ENCODE data around the gene PRIM1.
"Not testable (repeated sequence)": the region's sequence is repeated elsewhere in the genome, so short reads cannot be mapped to it uniquely, and the experiment has no call there.

Gene PRIM1

GRCh38 chr12:56751712-56752598 is at the start of gene PRIM1:
Gene PRIM1, minus strand, starts transcription at chr12:56752323. Its CDS starts 25 bp downstream, at chr12:56752298.
- in situ Hi-C loops (cut with MboI; ENCODE audit: low sequenced_read_pairs) = no loop called here

- in situ Hi-C loops (cut with MboI; ENCODE audit: low sequenced_read_pairs) = no loop called here
Observed at GRCh38 chr12:56800221-56800620, 48.1 kb upstream of the PRIM1 start.

DNA sequence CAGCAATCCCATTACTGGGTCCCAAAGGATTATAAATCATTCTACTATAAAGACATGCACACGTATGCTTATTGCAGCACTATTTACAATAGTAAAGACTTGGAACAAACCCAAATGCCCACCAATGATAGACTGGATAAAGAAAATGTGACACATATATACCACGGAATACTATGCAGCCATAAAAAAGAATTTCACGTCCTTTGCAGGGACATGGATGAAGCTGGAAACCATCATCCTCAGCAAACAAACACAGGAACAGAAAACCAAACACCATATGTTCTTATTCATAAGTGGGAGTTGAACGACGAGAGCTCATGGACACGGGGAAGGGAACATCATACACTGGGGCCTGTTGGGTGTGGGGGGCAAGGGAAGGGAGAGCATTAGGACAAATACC is 47.2 kb upstream of the PRIM1 start:
- in situ Hi-C loops (cut with MboI; ENCODE audit: low sequenced_read_pairs) = not testable (repeated sequence)

GRCh38 chr12:56795791-56796190 is 43.7 kb upstream of the PRIM1 start:
- in situ Hi-C loops (cut with MboI; ENCODE audit: low sequenced_read_pairs) = not testable (repeated sequence)

DNA sequence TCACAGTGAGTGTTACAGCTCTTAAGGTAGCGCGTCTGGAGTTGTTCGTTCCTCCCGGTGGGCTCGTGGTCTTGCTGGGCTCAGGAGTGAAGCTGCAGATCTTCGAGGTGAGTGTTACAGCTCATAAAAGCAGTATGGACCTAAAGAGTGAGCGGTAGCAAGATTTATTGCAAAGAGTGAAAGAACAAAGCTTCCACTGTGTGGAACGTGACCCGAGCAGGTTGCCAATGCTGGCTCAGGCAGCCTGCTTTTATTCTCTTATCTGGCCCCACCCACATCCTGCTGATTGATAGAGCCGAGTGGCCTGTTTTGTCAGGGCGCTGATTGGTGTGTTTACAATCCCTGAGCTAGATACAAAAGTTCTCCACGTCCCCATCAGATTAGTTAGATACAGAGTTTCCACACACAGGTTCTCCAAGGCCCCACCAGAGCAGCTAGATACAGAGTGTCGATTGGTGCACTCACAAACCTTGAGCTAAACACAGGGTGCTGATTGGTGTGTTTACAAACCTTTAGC is 43.0 kb upstream of the PRIM1 start:
- in situ Hi-C loops (cut with MboI; ENCODE audit: low sequenced_read_pairs) = not testable (repeated sequence)

GRCh38 chr12:56793124-56793523 is 41.0 kb upstream of the PRIM1 start:
- in situ Hi-C loops (cut with MboI; ENCODE audit: low sequenced_read_pairs) = not testable (repeated sequence)

GRCh38 chr12:56792678-56793077 is 40.6 kb upstream of the PRIM1 start:
- in situ Hi-C loops (cut with MboI; ENCODE audit: low sequenced_read_pairs) = no loop called here

GRCh38 chr12:56789429-56789828 is 37.3 kb upstream of the PRIM1 start:
- in situ Hi-C loops (cut with MboI; ENCODE audit: low sequenced_read_pairs) = not testable (repeated sequence)

GRCh38 chr12:56787498-56787897 is 35.4 kb upstream of the PRIM1 start:
- in situ Hi-C loops (cut with MboI; ENCODE audit: low sequenced_read_pairs) = no loop called here

DNA sequence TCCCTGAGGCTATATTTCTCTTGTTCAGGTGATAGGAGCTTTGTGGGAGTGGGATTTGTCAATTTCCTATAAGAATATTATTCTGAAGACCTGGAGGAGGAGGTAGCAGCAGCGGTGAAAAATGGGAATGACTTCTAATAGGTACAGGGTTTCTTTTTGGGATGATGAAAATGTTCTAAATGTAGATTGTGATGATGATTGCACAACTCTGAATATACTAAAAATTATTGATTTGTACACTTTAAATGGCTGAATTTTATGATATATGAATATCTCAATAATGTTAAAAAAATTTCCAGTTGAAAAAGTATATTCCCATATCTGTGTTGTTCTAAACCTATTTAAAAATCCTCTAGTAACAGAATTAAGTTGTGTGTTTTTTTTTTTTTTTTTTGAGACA is 33.8 kb upstream of the PRIM1 start:
- in situ Hi-C loops (cut with MboI; ENCODE audit: low sequenced_read_pairs) = no loop called here

- in situ Hi-C loops (cut with MboI; ENCODE audit: low sequenced_read_pairs) = no loop called here
Observed at GRCh38 chr12:56785141-56785865, 33.2 kb upstream of the PRIM1 start.

GRCh38 chr12:56781726-56782125 is 29.6 kb upstream of the PRIM1 start:
- in situ Hi-C loops (cut with MboI; ENCODE audit: low sequenced_read_pairs) = no loop called here

- in situ Hi-C loops (cut with MboI; ENCODE audit: low sequenced_read_pairs) = no loop called here
Observed at GRCh38 chr12:56778756-56779155, 26.6 kb upstream of the PRIM1 start.

- in situ Hi-C loops (cut with MboI; ENCODE audit: low sequenced_read_pairs) = no loop called here
Observed at GRCh38 chr12:56776654-56777053, 24.5 kb upstream of the PRIM1 start.

DNA sequence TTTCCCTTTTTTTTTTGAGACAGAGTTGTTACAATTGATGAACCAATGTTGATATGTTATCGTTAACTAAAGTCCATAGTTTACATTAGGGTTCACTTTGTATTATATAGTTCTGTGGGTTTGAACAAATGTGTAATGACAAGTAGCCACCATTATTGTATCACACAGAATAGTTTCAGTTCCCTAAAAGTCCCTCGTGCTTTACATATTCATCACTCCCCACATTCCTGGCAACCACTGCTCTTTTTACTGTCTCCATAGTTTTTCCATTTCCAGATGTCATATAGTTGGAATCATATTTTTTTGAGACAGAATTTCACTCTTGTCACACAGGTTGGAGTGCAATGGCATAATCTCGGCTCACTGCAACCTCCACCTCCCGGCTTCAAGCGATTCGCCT is 23.5 kb upstream of the PRIM1 start:
- in situ Hi-C loops (cut with MboI; ENCODE audit: low sequenced_read_pairs) = no loop called here

GRCh38 chr12:56773113-56773512 is 21.0 kb upstream of the PRIM1 start:
- in situ Hi-C loops (cut with MboI; ENCODE audit: low sequenced_read_pairs) = no loop called here

GRCh38 chr12:56772625-56773024 is 20.5 kb upstream of the PRIM1 start:
- in situ Hi-C loops (cut with MboI; ENCODE audit: low sequenced_read_pairs) = no loop called here

DNA sequence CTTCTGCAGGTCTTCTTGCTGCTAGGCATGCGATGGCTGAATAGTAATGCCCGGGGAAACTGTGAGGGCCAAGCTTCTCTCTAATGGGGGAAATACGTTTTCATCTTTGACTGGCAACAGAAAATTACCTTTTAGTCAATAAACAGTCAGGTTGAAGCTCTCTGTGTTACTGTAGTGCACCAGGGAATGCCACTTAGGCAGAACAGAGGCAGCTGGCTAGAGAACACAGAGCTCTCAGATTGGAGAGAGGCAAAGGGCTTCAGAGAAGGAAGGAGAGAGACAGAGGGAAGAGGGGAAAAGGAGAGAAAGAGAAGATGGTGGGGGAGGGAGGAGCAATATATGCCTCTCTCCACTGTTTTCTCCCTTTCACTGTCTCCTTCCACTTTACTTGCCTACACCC is 17.7 kb upstream of the PRIM1 start:
- in situ Hi-C loops (cut with MboI; ENCODE audit: low sequenced_read_pairs) = no loop called here

DNA sequence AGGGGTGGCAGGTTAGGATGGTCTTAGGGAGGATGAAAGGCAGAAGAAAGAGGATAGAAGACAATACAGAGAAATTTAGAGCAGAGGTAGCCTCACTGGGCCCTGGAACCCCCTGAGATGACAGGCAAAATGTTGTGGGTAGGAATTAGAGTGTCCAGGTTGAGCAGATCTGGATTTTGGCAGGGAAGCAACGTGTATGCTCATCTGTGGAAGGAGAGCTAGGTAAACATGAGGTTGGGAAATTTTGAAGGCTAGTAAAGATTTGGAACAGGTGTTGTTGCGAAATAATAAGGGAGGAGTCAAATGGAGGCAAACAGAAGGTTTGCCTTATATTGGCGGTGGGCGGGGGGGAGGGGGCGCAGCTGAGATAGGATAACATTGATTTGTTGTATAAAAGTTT is 16.3 kb upstream of the PRIM1 start:
- in situ Hi-C loops (cut with MboI; ENCODE audit: low sequenced_read_pairs) = no loop called here

DNA sequence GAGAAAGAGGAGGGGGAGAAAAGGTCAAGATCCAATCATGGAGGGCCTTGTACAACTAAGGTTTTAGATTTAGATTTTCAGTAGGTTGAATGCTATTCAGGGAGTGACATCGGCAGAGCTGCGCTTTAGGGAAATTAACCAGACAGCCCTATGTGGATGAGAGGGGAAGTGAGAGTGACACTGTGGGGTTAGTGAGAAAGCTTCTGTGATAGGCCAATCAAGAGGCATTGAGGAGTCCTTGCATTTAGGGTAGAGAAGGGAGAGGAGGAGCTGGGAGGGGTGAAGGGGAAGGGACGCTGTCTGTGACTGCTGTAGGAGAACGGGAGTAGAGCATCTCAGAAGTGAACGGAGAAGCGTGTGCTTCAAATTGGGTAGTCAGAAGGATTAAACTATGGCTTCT is 14.4 kb upstream of the PRIM1 start:
- in situ Hi-C loops (cut with MboI; ENCODE audit: low sequenced_read_pairs) = no loop called here

DNA sequence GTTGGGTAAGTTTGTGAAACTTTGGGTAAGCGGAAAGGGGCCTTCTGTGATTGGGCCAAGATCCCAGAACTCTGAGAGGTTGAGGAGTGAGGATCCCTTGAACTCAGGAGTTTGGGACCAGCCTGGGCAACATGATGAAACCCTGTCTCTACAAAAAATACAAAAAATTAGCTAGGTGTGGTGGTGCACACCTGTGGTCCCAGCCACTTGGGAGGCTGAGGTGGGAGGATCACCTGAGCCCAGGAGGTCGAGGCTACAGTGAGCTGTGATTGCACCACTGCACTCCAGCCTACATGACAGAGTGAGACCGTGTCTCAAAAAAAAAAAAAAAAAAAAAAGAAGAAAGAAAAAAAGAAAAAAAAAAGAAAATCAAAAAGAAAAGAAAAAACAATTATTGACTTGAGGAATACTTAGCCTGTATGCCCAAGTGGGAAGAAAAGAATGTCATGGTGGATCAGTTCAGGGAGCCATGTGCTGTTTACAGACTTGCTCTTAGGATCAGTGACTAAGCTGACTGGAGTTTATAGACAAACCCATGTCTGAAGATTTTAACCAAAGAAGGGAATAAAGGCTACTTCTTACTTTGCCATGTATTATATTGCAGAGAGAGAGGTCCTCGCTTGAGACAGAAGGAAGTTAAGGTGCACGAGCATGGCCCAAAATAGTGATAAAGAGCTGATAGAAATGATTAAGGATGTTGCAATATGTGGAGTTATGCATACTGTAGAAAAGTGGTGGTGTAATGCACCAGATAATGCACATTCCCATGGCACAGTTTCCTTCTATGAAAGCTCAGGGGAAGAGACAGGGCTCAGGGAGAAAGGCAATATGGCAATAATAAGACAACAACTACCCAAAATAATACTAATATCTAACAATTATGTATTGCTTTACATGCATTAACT is 11.9 kb upstream of the PRIM1 start:
- in situ Hi-C loops (cut with MboI; ENCODE audit: low sequenced_read_pairs) = loop anchor here (5.0 kb wide), 1 partner anchor 238 kb away; no protein-coding TSS in a partner anchor

Measured in HL-60/S4 treated with retinoic acid at 250 ng/mL for 4 days and 3 days (cell line).